SK-N-SH (cell line): ENCODE measurements around the gene SHPK. TPM values are rescaled to one million over a fixed set of nuclear protein-coding genes. Genes with fewer than 3 reads are reported as not detected.

Source experiments
- CTCF ChIA-PET: fragments of 300-600, 350-600 bp; formaldehyde crosslinking; extraction: SDS; loops from one replicate; lab custom pipeline; 2021; lab: Yijun Ruan, JAX
- POLR2A ChIA-PET: fragments of 350-600 bp; sonication (Branson Sonifier 250); formaldehyde crosslinking; extraction: SDS; loops from one replicate; lab custom pipeline; 2020; ENCODE audit warnings: antibody characterized with exemption, inconsistent platforms; lab: Yijun Ruan, JAX
- DNase-seq: peaks from one replicate; pipeline ENCODE4 v3.0.0; 2012
- H2AFZ ChIP-seq: fragments of 200-600 bp; sonication (generic); 2 replicates; pipeline ENCODE4 v1.8.1; 2016; ENCODE audit warnings: antibody characterized with exemption, mild to moderate bottlenecking, low read depth
- H3F3A ChIP-seq: fragments of 200-600 bp; sonication (generic); replicated peaks from 2 replicates; pipeline ENCODE3; 2016; ENCODE audit warnings: antibody characterized with exemption, mild to moderate bottlenecking; ENCODE audit not compliant: insufficient read depth
- H3K27ac ChIP-seq, 2 experiments: fragments of 200-500 bp in 1 of 2; fragments of 200-600 bp in 1 of 2; sonication (Bioruptor generic) in 1 of 2; sonication (generic), shearing (Covaris generic) in 1 of 2; 2 replicates each; pipeline versions ENCODE4 v1.5.1 to v1.6.1; 2014 to 2016; ENCODE audit warnings: low read depth in 2 of 2, inconsistent platforms in 1 of 2, low read length in 1 of 2, mild to moderate bottlenecking in 1 of 2, mixed read lengths in 1 of 2
- H3K27me3 ChIP-seq: fragments of 200-600 bp; sonication (generic), shearing (Covaris generic); 2 replicates; pipeline ENCODE4 v1.6.1; 2016; ENCODE audit warnings: mixed run types; ENCODE audit not compliant: insufficient read depth
- H3K36me3 ChIP-seq, 2 experiments: fragments of 200-500 bp in 1 of 2; fragments of 200-600 bp in 1 of 2; sonication (Bioruptor generic) in 1 of 2; sonication (generic) in 1 of 2; replicated peaks in 1 of 2; 2 replicates each; pipeline versions ENCODE3 to v1.5.1; 2014 to 2016; ENCODE audit warnings: low read length in 1 of 2, mild to moderate bottlenecking in 1 of 2; ENCODE audit not compliant: insufficient read depth in 2 of 2, control insufficient read depth in 1 of 2
- H3K4me1 ChIP-seq, 2 experiments: fragments of 200-500 bp in 1 of 2; fragments of 200-600 bp in 1 of 2; sonication (Bioruptor generic) in 1 of 2; sonication (generic), shearing (Covaris generic) in 1 of 2; 2 replicates each; pipeline versions ENCODE4 v1.5.1 to v1.6.1; 2014 to 2016; ENCODE audit warnings: low read depth in 1 of 2, low read length in 1 of 2, mixed run types in 1 of 2; ENCODE audit not compliant: insufficient read depth in 2 of 2, control insufficient read depth in 1 of 2
- H3K4me2 ChIP-seq: fragments of 200-600 bp; sonication (generic), shearing (Covaris generic); 2 replicates; pipeline ENCODE4 v1.6.1; 2017; ENCODE audit warnings: mixed run types
- H3K4me3 ChIP-seq, 2 experiments: fragments of 200-500 bp in 1 of 2; fragments of 200-600 bp in 1 of 2; sonication (Bioruptor generic) in 1 of 2; sonication (generic), shearing (Covaris generic) in 1 of 2; 2 replicates each; pipeline versions ENCODE4 v1.5.1 to v1.8.1; 2014 to 2016; ENCODE audit warnings: low read depth in 2 of 2, inconsistent platforms in 1 of 2, low read length in 1 of 2, mild to moderate bottlenecking in 1 of 2, mixed read lengths in 1 of 2, moderate library complexity in 1 of 2
- H3K79me2 ChIP-seq: fragments of 200-600 bp; sonication (generic); 2 replicates; pipeline ENCODE4 v1.8.1; 2017; ENCODE audit warnings: mild to moderate bottlenecking; ENCODE audit not compliant: insufficient read depth
- H3K9ac ChIP-seq: fragments of 200-600 bp; sonication (generic); 2 replicates; pipeline ENCODE4 v1.6.1; 2017; ENCODE audit warnings: mixed run types
- H3K9me2 ChIP-seq: fragments of 200-600 bp; sonication (generic); 2 replicates; pipeline ENCODE4 v1.6.1; 2017; ENCODE audit warnings: mixed run types
- H3K9me3 ChIP-seq: fragments of 200-600 bp; sonication (generic); 2 replicates; pipeline ENCODE4 v1.6.1; 2017; ENCODE audit warnings: mixed run types, mild to moderate bottlenecking, moderate library complexity
- H4K20me1 ChIP-seq: fragments of 200-600 bp; sonication (generic); 2 replicates; pipeline ENCODE4 v1.6.1; 2017; ENCODE audit warnings: mild to moderate bottlenecking, mixed run types; ENCODE audit not compliant: insufficient read depth
- ELF1 ChIP-seq: IDR thresholded peaks from 2 replicates; pipeline ENCODE4 v1.4.0; 2012
- FOXJ3 ChIP-seq: sonication (generic); formaldehyde crosslinking; IDR thresholded peaks from 2 replicates; pipeline ENCODE4 v1.5.1; 2020; ENCODE audit warnings: mild to moderate bottlenecking, missing genetic modification reagents
- GABPA ChIP-seq: IDR thresholded peaks from 2 replicates; pipeline ENCODE4 v1.4.0; 2012; ENCODE audit warnings: low read depth, mild to moderate bottlenecking
- MEF2A ChIP-seq: IDR thresholded peaks from 2 replicates; pipeline ENCODE4 v1.4.0; 2012; ENCODE audit warnings: low read depth, borderline replicate concordance
- NFIC ChIP-seq: IDR thresholded peaks from 2 replicates; pipeline ENCODE4 v1.4.0; 2012; ENCODE audit warnings: borderline replicate concordance
- POLR2AphosphoS5 ChIP-seq: IDR thresholded peaks from 2 replicates; pipeline ENCODE4 v1.6.1; 2012; ENCODE audit warnings: low read depth, low read length
- RAD21 ChIP-seq: IDR thresholded peaks from 2 replicates; pipeline ENCODE4 v1.6.1; 2012; ENCODE audit warnings: mild to moderate bottlenecking, low read length
- RCOR1 ChIP-seq: fragments of 150-350 bp; IDR thresholded peaks from 2 replicates; pipeline ENCODE4 v1.6.1; 2017; ENCODE audit warnings: antibody characterized with exemption, low read length
- RFX5 ChIP-seq: IDR thresholded peaks from 2 replicates; pipeline ENCODE4 v1.6.1; 2012; ENCODE audit warnings: mild to moderate bottlenecking, improper control_type of control experiment, low read length
- SIN3A ChIP-seq: IDR thresholded peaks from 2 replicates; pipeline ENCODE4 v1.6.1; 2012; ENCODE audit warnings: low read depth, mild to moderate bottlenecking, low read length, moderate library complexity, borderline replicate concordance
- SMC3 ChIP-seq: IDR thresholded peaks from 2 replicates; pipeline ENCODE4 v1.6.1; 2012; ENCODE audit warnings: low read depth, low read length, improper control_type of control experiment
- TAF1 ChIP-seq: IDR thresholded peaks from 2 replicates; pipeline ENCODE4 v1.6.1; 2012; ENCODE audit warnings: low read depth, mild to moderate bottlenecking, low read length, moderate library complexity, borderline replicate concordance
- TEAD4 ChIP-seq: IDR thresholded peaks from 2 replicates; pipeline ENCODE4 v1.4.0; 2012; ENCODE audit warnings: mild to moderate bottlenecking, borderline replicate concordance; ENCODE audit not compliant: insufficient read depth
- YY1 ChIP-seq: IDR thresholded peaks from 2 replicates; pipeline ENCODE4 v1.4.0; 2012; ENCODE audit warnings: low read depth, mild to moderate bottlenecking
- WGBS: methylation state at CpG from one replicate; pipeline ENCODE4 v1.1.6; 2017; ENCODE audit warnings: low lambda C conversion rate; 5-methylcytosine and 5-hydroxymethylcytosine counted together
- polyA plus RNA-seq, 3 experiments: library from polyadenylated mRNA; depleted of rRNA; stranded (reverse); fragments of >200 nt; gene quantifications; 2 replicates each; pipeline ENCODE4 v1.2.3, GENCODE V29; 2012
- TF ChIP-seq, protein P1 (sequence below): fragments of 150-350 bp; IDR thresholded peaks from 2 replicates; pipeline ENCODE4 v1.6.1; 2017; ENCODE audit warnings: antibody characterized with exemption, low read length, low read depth, borderline replicate concordance
- TF ChIP-seq, protein P2 (sequence below): fragments of 200-600 bp; sonication (generic); IDR thresholded peaks from 2 replicates; pipeline ENCODE4 v1.6.1; 2017; ENCODE audit warnings: antibody characterized with exemption, mild to moderate bottlenecking, moderate library complexity
- TF ChIP-seq, protein P3 (sequence below): IDR thresholded peaks from 2 replicates; pipeline ENCODE4; 2012

The SHPK gene
- polyA plus RNA-seq, 1 of the 3 experiments (the other 2 are of a cell fraction), result 9.0 TPM

DNA sequence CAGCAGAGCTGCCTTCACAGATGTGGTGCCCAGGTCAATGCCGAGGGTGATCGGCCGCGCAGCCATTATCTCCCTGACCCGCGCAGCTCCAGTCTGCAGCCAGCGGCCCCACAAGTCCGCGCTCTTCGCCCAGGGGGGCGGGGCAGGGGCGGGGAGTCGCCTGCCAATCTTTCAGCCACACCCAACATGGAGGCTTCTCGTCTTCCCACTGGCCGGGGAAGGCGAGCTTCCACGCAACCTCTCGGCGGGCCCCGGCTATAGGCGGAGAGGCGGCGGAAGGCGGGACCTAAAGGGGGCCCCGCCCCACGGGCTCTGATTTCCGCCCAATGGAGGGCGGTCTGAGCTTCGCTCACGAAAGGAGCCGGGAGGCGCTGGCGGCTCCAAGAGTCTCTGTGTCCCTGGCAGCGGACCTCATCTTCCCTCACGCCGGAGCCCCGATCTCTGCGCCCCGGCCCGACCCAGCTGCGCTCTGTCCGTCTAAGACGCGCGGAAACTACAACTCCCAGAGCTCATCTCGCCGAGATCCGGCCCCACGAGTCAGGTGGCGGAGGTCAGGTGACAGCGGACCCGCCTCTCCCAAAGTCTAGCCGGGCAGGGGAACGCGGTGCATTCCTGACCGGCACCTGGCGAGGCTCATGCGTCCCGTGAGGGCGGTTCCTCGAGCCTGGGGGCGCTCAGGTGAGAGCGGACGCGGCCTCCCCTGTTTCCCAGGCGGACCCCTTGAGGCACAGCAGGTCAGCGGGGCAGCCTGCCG lies at the start of gene SHPK, which contains the start of gene CTNS (continued):
- TF ChIP-seq, protein P1, sequence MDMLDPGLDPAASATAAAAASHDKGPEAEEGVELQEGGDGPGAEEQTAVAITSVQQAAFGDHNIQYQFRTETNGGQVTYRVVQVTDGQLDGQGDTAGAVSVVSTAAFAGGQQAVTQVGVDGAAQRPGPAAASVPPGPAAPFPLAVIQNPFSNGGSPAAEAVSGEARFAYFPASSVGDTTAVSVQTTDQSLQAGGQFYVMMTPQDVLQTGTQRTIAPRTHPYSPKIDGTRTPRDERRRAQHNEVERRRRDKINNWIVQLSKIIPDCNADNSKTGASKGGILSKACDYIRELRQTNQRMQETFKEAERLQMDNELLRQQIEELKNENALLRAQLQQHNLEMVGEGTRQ, result peak; percentile 97
- TF ChIP-seq POLR2AphosphoS5, result peak; percentile 81
- TF ChIP-seq RCOR1, result no peak
- TF ChIP-seq MEF2A, result no peak
- no peak for TF ChIP-seq RAD21
- no peak for TF ChIP-seq TEAD4
- TF ChIP-seq, protein P2, sequence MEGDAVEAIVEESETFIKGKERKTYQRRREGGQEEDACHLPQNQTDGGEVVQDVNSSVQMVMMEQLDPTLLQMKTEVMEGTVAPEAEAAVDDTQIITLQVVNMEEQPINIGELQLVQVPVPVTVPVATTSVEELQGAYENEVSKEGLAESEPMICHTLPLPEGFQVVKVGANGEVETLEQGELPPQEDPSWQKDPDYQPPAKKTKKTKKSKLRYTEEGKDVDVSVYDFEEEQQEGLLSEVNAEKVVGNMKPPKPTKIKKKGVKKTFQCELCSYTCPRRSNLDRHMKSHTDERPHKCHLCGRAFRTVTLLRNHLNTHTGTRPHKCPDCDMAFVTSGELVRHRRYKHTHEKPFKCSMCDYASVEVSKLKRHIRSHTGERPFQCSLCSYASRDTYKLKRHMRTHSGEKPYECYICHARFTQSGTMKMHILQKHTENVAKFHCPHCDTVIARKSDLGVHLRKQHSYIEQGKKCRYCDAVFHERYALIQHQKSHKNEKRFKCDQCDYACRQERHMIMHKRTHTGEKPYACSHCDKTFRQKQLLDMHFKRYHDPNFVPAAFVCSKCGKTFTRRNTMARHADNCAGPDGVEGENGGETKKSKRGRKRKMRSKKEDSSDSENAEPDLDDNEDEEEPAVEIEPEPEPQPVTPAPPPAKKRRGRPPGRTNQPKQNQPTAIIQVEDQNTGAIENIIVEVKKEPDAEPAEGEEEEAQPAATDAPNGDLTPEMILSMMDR, result no peak
- no peak for TF ChIP-seq NFIC
- peak; percentile 93 for TF ChIP-seq TAF1
- no peak for TF ChIP-seq FOXJ3 (CRISPR knock-in tag)

DNA sequence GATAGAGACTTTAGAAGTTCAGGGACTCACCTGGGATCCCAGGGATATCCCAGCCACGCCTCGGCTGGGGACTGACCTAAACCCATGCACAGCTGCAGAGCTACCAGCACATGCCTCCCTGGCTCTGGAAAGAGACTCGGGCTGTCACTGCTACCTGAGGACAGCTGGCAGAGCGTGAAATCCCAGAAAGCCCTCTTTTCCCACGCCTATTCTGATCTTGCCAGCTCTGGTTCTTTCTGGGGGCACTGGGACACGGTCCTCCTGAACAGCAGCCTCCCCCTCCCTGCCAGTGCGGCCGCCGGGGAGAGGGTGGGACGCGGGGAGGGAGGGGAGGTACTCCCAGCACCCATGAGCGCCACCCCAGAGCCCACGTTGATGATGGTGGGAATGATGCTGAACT lies 49.1 kb upstream of the SHPK start:
- TF ChIP-seq, protein P3, sequence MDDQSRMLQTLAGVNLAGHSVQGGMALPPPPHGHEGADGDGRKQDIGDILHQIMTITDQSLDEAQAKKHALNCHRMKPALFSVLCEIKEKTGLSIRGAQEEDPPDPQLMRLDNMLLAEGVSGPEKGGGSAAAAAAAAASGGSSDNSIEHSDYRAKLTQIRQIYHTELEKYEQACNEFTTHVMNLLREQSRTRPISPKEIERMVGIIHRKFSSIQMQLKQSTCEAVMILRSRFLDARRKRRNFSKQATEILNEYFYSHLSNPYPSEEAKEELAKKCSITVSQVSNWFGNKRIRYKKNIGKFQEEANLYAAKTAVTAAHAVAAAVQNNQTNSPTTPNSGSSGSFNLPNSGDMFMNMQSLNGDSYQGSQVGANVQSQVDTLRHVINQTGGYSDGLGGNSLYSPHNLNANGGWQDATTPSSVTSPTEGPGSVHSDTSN, result no peak
- TF ChIP-seq RFX5 (no peak), GABPA (no peak), SIN3A (no peak), TAF1 (no peak), SMC3 (no peak), MEF2A (no peak), YY1 (no peak), ELF1 (no peak)
- ChIA-PET CTCF (no interaction called here), POLR2A (no interaction called here)
- 60% methylated on average over 11 of the region's 13 CpGs for WGBS
- no peak for DNase-seq
- Histone ChIP-seq H3K4me3 (no peak overlapping the region), H3K79me2 (no peaks in the 10 kb centered on the region), H3K36me3 (no peaks in the 10 kb centered on the region), H3K27ac (no peak overlapping the region), H3K4me1 (no peaks in the 10 kb centered on the region), H3F3A (no peaks in the 10 kb centered on the region), H2AFZ (no peak overlapping the region), H3K9me3 (no peaks in the 10 kb centered on the region), H3K9ac (no peak overlapping the region), H3K4me2 (no peak overlapping the region), H3K27me3 (no peaks in the 10 kb centered on the region), H4K20me1 (no peaks in the 10 kb centered on the region), H3K9me2 (no peaks in the 10 kb centered on the region)
